ENCODE results near the gene VSX2. TPM values are rescaled to one million over a fixed set of nuclear protein-coding genes. Genes with fewer than 3 reads are reported as not detected.

VSX2 gene
- total and polyA plus RNA-seq, 2 of the 13 experiments (the other 11 are each of a cell fraction or from before 2014, with no cell fraction given): 0.05 TPM; not detected in 1

DNA sequence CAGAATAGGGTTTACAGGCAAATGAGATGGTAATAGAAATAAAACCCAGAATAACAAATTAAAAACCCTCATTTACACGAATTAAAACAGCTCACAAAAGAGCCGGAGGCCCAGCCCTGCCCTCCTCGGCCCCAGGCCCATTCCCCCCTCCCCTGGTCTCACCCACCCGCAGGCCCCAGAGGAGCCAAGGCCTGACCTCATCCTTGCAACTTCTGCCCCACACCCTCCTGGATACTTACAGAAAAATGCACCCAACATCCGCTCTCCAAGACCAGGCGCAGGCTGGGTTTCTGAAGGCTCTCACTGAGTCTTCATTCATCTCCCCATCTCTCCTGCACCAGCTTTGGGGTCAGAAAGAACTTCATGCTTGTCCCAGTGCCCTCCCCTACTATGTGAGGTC is 16.2 kb upstream of the VSX2 start:
- Histone ChIP-seq H3K4me2 (ENCODE audit: low read depth, low read length) (no peak overlapping the region), H3K27me3 (ENCODE audit: control insufficient read depth in 1 of 2, insufficient read depth in 2 of 2, low read length in 2 of 2) (peaks cover 8 to 60% of the 10 kb centered on the region in 2 experiments), H2AFZ (ENCODE audit: low read length) (no peak overlapping the region), H3K27ac (ENCODE audit: extremely low read length, insufficient read depth, low read length) (no peak overlapping the region), H3K9ac (ENCODE audit: insufficient read depth, low read depth, low read length) (no peak overlapping the region), H4K20me1 (ENCODE audit: insufficient read depth, low read length) (no peaks in the 10 kb centered on the region), H3K9me3 (ENCODE audit: low read length) (no peaks in the 10 kb centered on the region), H3K36me3 (replicated peaks in 1 of 2; ENCODE audit: control insufficient read depth in 1 of 2, insufficient read depth in 2 of 2, low read length in 2 of 2) (no peaks in the 10 kb centered on the region), H3K4me1 (ENCODE audit: insufficient read depth, low read length) (peaks cover 3% of the 10 kb centered on the region; the same call in 1 of the 2 replicates), H3K4me3 (replicated peaks in 1 of 3; ENCODE audit: insufficient read depth in 1 of 3, low read depth in 2 of 3, low read length in 3 of 3) (no peak overlapping the region), H3K79me2 (ENCODE audit: insufficient read depth, low read length) (no peaks in the 10 kb centered on the region)
- no peak for DNase-seq (ENCODE audit: low spot score)
- POLR2A ChIA-PET: no interaction called here
- in situ Hi-C loops (cut with HindIII; ENCODE audit: extremely low pct_ligation_motif_present, low pct_unique_long_range_greater_than_20kb): no loop called here
- CTCF ChIA-PET (ENCODE audit: low intra/inter-chr PET ratio, low total read pairs): no interaction called here
- no TSS peak for BruUV-seq (replicated peaks)
- WGBS (ENCODE audit: low lambda C conversion rate): 45% methylated on average over 4 of the region's 6 CpGs
- TF ChIP-seq ZBTB3 (CRISPR knock-in tag; IDR thresholded peaks at IDR 0.05; ENCODE audit: borderline replicate concordance, low read depth) (no peak), KMT2B (CRISPR knock-in tag; IDR thresholded peaks at IDR 0.05) (no peak), ZNF652 (CRISPR knock-in tag; IDR thresholded peaks at IDR 0.05; ENCODE audit: borderline replicate concordance, low read depth) (no peak), KLF15 (CRISPR knock-in tag; IDR thresholded peaks at IDR 0.05; ENCODE audit: borderline replicate concordance) (no peak)
- TF ChIP-seq, protein P1, sequence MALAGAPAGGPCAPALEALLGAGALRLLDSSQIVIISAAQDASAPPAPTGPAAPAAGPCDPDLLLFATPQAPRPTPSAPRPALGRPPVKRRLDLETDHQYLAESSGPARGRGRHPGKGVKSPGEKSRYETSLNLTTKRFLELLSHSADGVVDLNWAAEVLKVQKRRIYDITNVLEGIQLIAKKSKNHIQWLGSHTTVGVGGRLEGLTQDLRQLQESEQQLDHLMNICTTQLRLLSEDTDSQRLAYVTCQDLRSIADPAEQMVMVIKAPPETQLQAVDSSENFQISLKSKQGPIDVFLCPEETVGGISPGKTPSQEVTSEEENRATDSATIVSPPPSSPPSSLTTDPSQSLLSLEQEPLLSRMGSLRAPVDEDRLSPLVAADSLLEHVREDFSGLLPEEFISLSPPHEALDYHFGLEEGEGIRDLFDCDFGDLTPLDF (CRISPR knock-in tag; IDR thresholded peaks at IDR 0.05): no peak
- TF ChIP-seq, protein P2, sequence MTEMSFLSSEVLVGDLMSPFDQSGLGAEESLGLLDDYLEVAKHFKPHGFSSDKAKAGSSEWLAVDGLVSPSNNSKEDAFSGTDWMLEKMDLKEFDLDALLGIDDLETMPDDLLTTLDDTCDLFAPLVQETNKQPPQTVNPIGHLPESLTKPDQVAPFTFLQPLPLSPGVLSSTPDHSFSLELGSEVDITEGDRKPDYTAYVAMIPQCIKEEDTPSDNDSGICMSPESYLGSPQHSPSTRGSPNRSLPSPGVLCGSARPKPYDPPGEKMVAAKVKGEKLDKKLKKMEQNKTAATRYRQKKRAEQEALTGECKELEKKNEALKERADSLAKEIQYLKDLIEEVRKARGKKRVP (CRISPR knock-in tag; IDR thresholded peaks at IDR 0.05): no peak
- TF ChIP-seq, protein P3, sequence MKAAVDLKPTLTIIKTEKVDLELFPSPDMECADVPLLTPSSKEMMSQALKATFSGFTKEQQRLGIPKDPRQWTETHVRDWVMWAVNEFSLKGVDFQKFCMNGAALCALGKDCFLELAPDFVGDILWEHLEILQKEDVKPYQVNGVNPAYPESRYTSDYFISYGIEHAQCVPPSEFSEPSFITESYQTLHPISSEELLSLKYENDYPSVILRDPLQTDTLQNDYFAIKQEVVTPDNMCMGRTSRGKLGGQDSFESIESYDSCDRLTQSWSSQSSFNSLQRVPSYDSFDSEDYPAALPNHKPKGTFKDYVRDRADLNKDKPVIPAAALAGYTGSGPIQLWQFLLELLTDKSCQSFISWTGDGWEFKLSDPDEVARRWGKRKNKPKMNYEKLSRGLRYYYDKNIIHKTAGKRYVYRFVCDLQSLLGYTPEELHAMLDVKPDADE (CRISPR knock-in tag; IDR thresholded peaks at IDR 0.05): no peak
- ATAC-seq: no peak
- no peak for FAIRE-seq
- intact Hi-C loops (cut with micrococcal nuclease; ENCODE audit: unreplicated experiment): no loop called here

Measured in HepG2 (cell line).